Measurements from ENCODE around the gene CCN2. TPM values are rescaled to one million over a fixed set of nuclear protein-coding genes. Genes with fewer than 3 reads are reported as not detected.

CCN2 gene, protein sequence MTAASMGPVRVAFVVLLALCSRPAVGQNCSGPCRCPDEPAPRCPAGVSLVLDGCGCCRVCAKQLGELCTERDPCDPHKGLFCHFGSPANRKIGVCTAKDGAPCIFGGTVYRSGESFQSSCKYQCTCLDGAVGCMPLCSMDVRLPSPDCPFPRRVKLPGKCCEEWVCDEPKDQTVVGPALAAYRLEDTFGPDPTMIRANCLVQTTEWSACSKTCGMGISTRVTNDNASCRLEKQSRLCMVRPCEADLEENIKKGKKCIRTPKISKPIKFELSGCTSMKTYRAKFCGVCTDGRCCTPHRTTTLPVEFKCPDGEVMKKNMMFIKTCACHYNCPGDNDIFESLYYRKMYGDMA
- total RNA-seq = 116 and 147 TPM in 2 replicates
- 296 and 300 TPM in 2 replicates for polyA plus RNA-seq

DNA sequence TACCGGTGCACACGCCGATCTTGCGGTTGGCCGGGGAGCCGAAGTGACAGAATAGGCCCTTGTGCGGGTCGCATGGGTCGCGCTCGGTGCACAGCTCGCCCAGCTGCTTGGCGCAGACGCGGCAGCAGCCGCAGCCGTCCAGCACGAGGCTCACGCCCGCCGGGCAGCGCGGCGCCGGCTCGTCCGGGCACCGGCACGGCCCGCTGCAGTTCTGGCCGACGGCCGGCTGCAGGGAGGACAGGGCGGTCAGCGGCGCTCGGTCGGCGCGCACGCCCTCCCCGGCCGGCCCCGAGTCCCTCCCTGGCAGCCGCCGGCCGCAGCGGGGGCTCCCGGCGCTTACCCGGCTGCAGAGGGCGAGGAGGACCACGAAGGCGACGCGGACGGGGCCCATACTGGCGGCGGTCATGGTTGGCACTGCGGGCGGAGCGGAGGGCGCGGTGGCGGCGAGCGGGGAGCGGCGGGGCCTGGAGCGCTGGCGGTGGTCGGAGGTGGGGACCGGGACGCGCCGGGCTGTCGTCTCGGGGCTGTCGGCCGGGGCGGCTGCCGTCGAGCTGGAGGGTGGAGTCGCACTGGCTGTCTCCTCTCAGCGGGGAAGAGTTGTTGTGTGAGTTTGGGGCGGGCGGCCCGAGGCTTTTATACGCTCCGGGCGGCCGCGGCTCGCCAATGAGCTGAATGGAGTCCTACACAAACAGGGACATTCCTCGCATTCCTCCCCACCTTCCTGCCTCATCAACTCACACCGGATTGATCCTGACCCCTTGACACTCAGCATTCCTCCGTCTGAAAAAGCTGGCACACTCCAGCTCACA is at the start of gene CCN2:
TSS of gene CCN2 (minus strand) at position 606 of the 809 bp plus-strand sequence. CDS start at position 406, 200 bp downstream.
- no peaks in the 10 kb centered on the region for H3K9me3 ChIP-seq (ENCODE audit: low read depth)
- under 1% methylated on average over 72 of the region's 97 CpGs for WGBS (ENCODE audit: low lambda C conversion rate, missing lambda C conversion rate)
- no peak for TF ChIP-seq EZH2 (IDR thresholded peaks at IDR 0.05; ENCODE audit: borderline replicate concordance)
- H3K27me3 ChIP-seq = no peaks in the 10 kb centered on the region
- H3K4me3 ChIP-seq = peak within 1 kb of the TSS; percentile 67
- H3K27ac ChIP-seq = peak within 1 kb of the TSS; percentile 89
- peak within 1 kb of the TSS; percentile 71 for H3K4me2 ChIP-seq
- H2AFZ ChIP-seq = no peak within 1 kb of the TSS
- peaks cover 20% of the 10 kb centered on the region for H3K4me1 ChIP-seq (ENCODE audit: insufficient read depth)
- H4K20me1 ChIP-seq (ENCODE audit: insufficient read depth, poor library complexity, severe bottlenecking) = no peaks in the 10 kb centered on the region
- H3K79me2 ChIP-seq = no peaks in the 10 kb centered on the region
- peak; percentile 92 for DNase-seq (ENCODE audit: low spot score)
- no peaks in the 10 kb centered on the region for H3K36me3 ChIP-seq (replicated peaks; ENCODE audit: insufficient read depth, low read depth)
- no peaks in the 10 kb centered on the region for H3K9me2 ChIP-seq (replicated peaks; ENCODE audit: insufficient read depth)

DNA sequence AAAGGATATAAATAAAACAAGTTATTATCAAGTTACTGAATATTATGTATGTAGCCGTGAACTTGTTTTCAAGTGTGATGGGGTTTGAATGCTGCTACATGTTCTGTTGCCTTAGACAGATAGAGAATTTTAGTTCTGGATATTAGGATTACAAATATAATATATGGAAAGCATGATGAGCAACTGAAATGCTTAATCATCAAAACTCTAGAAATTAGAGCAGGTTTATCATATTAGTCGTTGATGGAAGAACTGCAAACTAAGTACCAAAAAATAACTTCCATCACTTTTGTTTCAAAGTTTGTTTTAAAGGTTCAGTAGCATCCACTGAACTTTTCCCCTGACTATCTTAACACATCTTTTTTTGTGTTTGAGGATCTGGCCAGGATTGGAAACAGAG is 49.1 kb upstream of the CCN2 start:
- TF ChIP-seq EZH2phosphoT487 (IDR thresholded peaks at IDR 0.05; ENCODE audit: low read depth, severe bottlenecking, unreplicated experiment) (no peak), EZH2 (IDR thresholded peaks at IDR 0.05; ENCODE audit: borderline replicate concordance) (no peak)
- TF ChIP-seq, protein P1, sequence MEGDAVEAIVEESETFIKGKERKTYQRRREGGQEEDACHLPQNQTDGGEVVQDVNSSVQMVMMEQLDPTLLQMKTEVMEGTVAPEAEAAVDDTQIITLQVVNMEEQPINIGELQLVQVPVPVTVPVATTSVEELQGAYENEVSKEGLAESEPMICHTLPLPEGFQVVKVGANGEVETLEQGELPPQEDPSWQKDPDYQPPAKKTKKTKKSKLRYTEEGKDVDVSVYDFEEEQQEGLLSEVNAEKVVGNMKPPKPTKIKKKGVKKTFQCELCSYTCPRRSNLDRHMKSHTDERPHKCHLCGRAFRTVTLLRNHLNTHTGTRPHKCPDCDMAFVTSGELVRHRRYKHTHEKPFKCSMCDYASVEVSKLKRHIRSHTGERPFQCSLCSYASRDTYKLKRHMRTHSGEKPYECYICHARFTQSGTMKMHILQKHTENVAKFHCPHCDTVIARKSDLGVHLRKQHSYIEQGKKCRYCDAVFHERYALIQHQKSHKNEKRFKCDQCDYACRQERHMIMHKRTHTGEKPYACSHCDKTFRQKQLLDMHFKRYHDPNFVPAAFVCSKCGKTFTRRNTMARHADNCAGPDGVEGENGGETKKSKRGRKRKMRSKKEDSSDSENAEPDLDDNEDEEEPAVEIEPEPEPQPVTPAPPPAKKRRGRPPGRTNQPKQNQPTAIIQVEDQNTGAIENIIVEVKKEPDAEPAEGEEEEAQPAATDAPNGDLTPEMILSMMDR (IDR thresholded peaks at IDR 0.05; ENCODE audit: poor library complexity) = no peak
- no peak for DNase-seq (ENCODE audit: low spot score)
- H4K20me1 ChIP-seq (ENCODE audit: insufficient read depth, poor library complexity, severe bottlenecking) = no peaks in the 10 kb centered on the region
- no peak overlapping the region for H3K27ac ChIP-seq
- no peak overlapping the region for H2AFZ ChIP-seq
- no peaks in the 10 kb centered on the region for H3K9me3 ChIP-seq (ENCODE audit: low read depth)
- no peaks in the 10 kb centered on the region for H3K79me2 ChIP-seq
- no peaks in the 10 kb centered on the region for H3K9me2 ChIP-seq (replicated peaks; ENCODE audit: insufficient read depth)
- H3K36me3 ChIP-seq (replicated peaks; ENCODE audit: insufficient read depth, low read depth) = no peaks in the 10 kb centered on the region
- H3K4me2 ChIP-seq = no peak overlapping the region
- H3K27me3 ChIP-seq = no peaks in the 10 kb centered on the region
- WGBS (ENCODE audit: low lambda C conversion rate, missing lambda C conversion rate) = 99% methylated on average over 2 of the region's 2 CpGs
- peaks cover 20% of the 10 kb centered on the region for H3K4me1 ChIP-seq (ENCODE audit: insufficient read depth)
- H3K4me3 ChIP-seq = no peak overlapping the region

DNA sequence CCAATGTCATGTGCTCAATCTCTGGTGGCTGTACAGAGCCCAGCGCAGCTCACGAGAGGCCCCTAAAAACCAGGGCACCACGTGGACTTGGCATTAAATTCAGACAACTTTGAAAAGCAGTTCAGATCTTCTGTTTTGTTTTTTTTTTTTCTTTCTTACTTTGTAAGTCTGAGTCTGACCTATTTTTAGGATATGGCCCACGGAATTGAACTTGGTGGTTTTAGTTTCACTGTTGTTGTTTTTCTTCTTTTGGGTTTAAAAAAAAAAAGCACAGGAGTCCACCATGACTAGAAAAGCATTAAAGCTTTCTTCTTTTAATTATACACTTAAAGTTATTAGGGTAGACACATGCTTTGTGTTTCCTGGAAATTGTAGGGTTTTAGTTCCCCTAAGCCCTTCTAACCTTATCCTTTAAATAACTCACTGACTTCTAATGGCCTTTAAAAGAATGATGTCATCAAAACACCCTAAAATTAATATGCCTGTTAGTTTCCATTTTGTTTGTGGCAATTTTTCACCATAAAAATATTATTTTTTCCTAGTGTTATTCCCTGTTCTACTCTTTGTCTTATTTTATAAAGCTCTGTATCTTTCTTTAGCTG is 48.5 kb upstream of the CCN2 start:
- DNase-seq (ENCODE audit: low spot score) = no peak
- Histone ChIP-seq H3K79me2 (no peaks in the 10 kb centered on the region), H3K27me3 (no peaks in the 10 kb centered on the region), H2AFZ (no peak overlapping the region), H3K27ac (peak overlapping the region; percentile 79), H3K9me3 (ENCODE audit: low read depth) (no peaks in the 10 kb centered on the region), H4K20me1 (ENCODE audit: insufficient read depth, poor library complexity, severe bottlenecking) (no peaks in the 10 kb centered on the region), H3K36me3 (replicated peaks; ENCODE audit: insufficient read depth, low read depth) (no peaks in the 10 kb centered on the region), H3K4me1 (ENCODE audit: insufficient read depth) (peaks cover 16% of the 10 kb centered on the region), H3K4me2 (no peak overlapping the region), H3K4me3 (no peak overlapping the region), H3K9me2 (replicated peaks; ENCODE audit: insufficient read depth) (no peaks in the 10 kb centered on the region)
- TF ChIP-seq EZH2phosphoT487 (IDR thresholded peaks at IDR 0.05; ENCODE audit: low read depth, severe bottlenecking, unreplicated experiment) = no peak
- TF ChIP-seq, protein P1 (IDR thresholded peaks at IDR 0.05; ENCODE audit: poor library complexity) = no peak
- TF ChIP-seq EZH2 (IDR thresholded peaks at IDR 0.05; ENCODE audit: borderline replicate concordance) = no peak
- 72% methylated on average over 4 of the region's 4 CpGs for WGBS (ENCODE audit: low lambda C conversion rate, missing lambda C conversion rate)

Data from hepatocyte (in vitro differentiated cells).